D721Med (cell line): ENCODE data around the gene FRMD5.

Experiments used
- DNase-seq: peaks from one replicate; pipeline ENCODE4 v3.0.0; 2011; ENCODE audit warnings: low spot score; ENCODE audit not compliant: insufficient read length
- FAIRE-seq: peaks from 2 replicates; lab custom pipeline; 2011; peaks lifted over from hg19 to GRCh38; lab: Jason Lieb, UNC
- TF ChIP-seq, protein P1 (sequence below): IDR thresholded peaks from 2 replicates; pipeline ENCODE4 v1.5.1; 2012; ENCODE audit warnings: mild to moderate bottlenecking, control low read depth; ENCODE audit not compliant: insufficient read depth; ENCODE audit errors: missing control alignments

Gene FRMD5

GRCh38 chr15:43969802-43970375, 225.2 kb downstream of the FRMD5 start:
- TF ChIP-seq, protein P1, sequence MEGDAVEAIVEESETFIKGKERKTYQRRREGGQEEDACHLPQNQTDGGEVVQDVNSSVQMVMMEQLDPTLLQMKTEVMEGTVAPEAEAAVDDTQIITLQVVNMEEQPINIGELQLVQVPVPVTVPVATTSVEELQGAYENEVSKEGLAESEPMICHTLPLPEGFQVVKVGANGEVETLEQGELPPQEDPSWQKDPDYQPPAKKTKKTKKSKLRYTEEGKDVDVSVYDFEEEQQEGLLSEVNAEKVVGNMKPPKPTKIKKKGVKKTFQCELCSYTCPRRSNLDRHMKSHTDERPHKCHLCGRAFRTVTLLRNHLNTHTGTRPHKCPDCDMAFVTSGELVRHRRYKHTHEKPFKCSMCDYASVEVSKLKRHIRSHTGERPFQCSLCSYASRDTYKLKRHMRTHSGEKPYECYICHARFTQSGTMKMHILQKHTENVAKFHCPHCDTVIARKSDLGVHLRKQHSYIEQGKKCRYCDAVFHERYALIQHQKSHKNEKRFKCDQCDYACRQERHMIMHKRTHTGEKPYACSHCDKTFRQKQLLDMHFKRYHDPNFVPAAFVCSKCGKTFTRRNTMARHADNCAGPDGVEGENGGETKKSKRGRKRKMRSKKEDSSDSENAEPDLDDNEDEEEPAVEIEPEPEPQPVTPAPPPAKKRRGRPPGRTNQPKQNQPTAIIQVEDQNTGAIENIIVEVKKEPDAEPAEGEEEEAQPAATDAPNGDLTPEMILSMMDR, result no peak
- no peak for FAIRE-seq

GRCh38 chr15:43968551-43968950, 226.5 kb downstream of the FRMD5 start:
- DNase-seq, result no peak
- FAIRE-seq, result no peak
- TF ChIP-seq, protein P1, result no peak

More at GRCh38 chr15:43969802-43970375, 225.2 kb downstream of the FRMD5 start:
- no peak for DNase-seq

DNA sequence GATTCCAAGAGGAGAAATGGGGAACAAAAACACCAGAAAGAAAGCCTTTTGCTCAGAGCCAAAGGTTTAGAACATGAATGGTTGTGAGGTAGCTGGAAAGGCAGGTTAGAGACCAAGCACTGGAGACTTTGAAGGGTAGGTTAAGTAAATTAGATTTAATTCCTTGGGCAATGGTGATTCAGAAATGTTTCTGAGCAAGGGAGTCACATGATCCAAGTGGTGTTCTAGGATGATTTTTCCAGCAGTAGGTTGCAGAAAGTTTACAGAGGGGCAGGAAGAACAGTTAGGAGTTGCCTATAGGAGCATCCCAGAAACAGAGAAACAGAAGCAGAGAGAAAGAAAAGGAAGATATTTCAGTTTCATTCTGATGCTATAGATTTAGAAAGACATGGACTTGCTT, 228.4 kb downstream of the FRMD5 start:
- FAIRE-seq (no peak), DNase-seq (no peak)
- TF ChIP-seq, protein P1, result no peak

GRCh38 chr15:43958861-43959330, 236.2 kb downstream of the FRMD5 start:
- DNase-seq (no peak), FAIRE-seq (no peak)
- TF ChIP-seq, protein P1, result no peak

DNA sequence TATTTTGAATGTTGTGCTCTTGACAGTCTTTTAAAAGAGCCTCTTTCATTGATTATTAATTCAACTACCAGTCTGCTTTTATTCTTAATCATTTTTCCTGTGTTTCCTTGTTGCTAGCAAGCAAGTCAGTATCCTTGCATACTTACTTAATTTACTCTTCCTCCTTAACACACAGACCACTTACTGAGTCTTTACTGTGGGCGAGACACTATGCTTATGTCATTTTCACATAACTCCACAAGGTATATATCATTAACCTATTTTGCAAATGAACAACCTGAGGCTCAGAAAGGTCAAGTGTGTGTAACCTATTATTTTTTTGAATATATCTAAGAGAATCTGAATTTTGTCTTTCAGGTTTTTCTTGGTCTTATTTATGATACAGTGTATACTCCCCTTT, 237.3 kb downstream of the FRMD5 start:
- FAIRE-seq (no peak), DNase-seq (no peak)
- TF ChIP-seq, protein P1, result no peak

DNA sequence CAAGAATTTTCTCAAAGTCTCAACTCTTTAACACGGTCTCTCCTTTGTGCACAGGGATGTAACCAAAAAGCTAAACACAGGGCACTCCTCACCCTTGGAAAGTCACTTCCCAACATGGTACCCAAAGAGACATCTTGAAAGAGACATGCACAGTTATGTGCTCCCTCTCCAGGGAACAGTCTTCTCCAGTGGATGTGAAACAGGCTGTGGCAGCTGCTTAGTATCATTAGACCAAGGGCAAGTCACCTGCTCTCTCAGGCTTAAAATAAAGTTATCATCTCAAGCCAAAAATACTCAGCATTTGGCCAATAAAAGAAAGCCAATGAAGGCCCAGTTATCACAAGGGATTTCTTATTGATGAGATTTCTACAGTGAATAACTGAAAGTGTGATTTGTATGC, 239.9 kb downstream of the FRMD5 start:
- TF ChIP-seq, protein P1, result no peak
- FAIRE-seq, result no peak
- no peak for DNase-seq

DNA sequence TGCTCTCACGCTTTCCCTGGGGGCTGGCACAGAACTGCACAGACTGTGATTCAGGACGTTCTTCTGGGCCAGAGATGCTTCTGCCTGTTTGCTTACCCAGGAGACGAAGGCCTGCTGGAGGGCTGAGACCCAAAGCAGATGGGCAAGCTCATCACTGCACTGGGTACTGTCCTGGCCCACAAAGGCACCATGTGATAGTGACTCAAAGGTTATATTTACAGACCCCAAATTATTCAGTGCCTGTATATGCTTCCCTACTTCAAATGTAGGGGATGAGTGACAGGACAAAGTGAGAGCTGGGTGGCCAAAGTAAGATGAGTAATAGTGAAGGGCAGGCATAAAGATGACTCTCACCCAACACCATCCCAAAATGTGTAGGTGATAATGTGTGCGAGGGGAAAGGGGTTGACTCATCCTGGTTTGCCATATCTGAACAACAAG, 240.9 kb downstream of the FRMD5 start:
- TF ChIP-seq, protein P1, result no peak
- FAIRE-seq (no peak), DNase-seq (no peak)
